ENCODE data around the gene MCM5.

MCM5 gene

DNA sequence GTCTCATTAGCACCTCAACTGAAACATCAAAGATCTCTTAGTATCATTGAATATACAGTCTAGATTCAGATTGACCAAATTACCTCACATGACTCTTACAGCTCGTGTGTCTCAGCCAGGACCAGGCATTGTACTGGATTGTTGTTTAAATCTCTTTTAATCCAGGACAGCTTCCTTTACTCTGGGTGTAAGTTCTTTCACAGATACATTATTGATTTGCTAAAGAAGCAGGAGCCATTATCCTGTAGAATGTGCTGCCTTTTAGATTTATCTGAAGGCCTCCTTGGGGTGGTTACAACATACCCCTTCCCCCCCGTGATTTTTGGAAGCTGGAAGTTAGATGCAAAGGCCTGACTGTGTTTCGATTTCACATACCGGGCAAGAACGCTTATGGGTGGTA is 4.2 kb downstream of the MCM5 start:
- H3K9me3 ChIP-seq (ENCODE audit: control insufficient read depth, low read length): no peaks in the 10 kb centered on the region
- 100% methylated on average over 3 of the region's 5 CpGs; no CpG with 5 or more reads in 1 of the 2 experiments for WGBS, 2 experiments (ENCODE audit: insufficient coverage in 2 of 2)
- no peak overlapping the region for H3K4me3 ChIP-seq (ENCODE audit: extremely low read depth, insufficient read depth, low read length, poor library complexity, severe bottlenecking)
- peaks cover 78% of the 10 kb centered on the region for H3K36me3 ChIP-seq (ENCODE audit: control insufficient read depth, insufficient read depth, low read length)
- no peak overlapping the region for H3K27ac ChIP-seq (ENCODE audit: low read depth, low read length, severe bottlenecking)
- peaks cover 14% of the 10 kb centered on the region for H3K4me1 ChIP-seq (ENCODE audit: control insufficient read depth, insufficient read depth, low read length, poor library complexity, severe bottlenecking)

DNA sequence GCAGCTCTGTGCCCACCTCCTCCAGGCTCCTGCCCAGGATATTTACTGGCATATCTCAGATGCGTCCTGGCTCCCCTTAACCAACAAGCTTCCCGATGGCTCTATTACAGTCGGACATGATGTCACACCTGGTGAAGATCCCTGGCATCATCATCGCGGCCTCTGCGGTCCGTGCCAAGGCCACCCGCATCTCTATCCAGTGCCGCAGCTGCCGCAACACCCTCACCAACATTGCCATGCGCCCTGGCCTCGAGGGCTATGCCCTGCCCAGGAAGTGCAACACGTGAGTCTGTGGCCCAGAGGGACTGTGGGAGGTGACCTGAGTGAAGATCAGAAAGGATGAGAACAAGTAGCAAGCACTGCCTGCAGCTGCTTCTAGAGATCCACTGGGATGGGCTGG is 6.5 kb downstream of the MCM5 start:
- no peak overlapping the region for H3K27ac ChIP-seq (ENCODE audit: low read depth, low read length, severe bottlenecking)
- H3K4me1 ChIP-seq (ENCODE audit: control insufficient read depth, insufficient read depth, low read length, poor library complexity, severe bottlenecking): peaks cover 8% of the 10 kb centered on the region
- H3K4me3 ChIP-seq (ENCODE audit: extremely low read depth, insufficient read depth, low read length, poor library complexity, severe bottlenecking): no peak overlapping the region
- no peaks in the 10 kb centered on the region for H3K9me3 ChIP-seq (ENCODE audit: control insufficient read depth, low read length)
- WGBS, 2 experiments (ENCODE audit: insufficient coverage in 2 of 2): 96 to 98% methylated on average over 13 of the region's 13 CpGs
- peaks cover 97% of the 10 kb centered on the region for H3K36me3 ChIP-seq (ENCODE audit: control insufficient read depth, insufficient read depth, low read length)

DNA sequence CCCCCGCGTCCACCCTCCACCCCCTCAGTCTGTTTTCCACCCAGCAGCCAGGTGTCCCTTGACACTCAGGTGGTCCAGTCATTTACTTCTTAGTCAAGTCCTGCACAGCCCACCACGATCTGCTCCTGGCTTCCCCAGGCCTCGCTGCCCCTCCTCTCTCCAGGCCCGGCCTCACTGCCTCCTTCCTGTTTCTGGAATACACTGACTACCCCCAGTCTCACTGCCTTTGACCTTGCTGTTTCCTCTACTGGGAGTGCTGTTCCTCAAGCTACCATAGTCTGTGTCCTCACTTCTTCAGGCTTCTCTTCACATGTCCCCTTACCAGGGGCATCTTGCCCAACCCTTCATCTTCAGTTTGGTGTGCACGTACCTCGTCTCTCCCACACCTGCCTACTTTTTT is 7.4 kb downstream of the MCM5 start:
- Histone ChIP-seq H3K9me3 (ENCODE audit: control insufficient read depth, low read length) (no peaks in the 10 kb centered on the region), H3K4me3 (ENCODE audit: extremely low read depth, insufficient read depth, low read length, poor library complexity, severe bottlenecking) (no peak overlapping the region), H3K27ac (ENCODE audit: low read depth, low read length, severe bottlenecking) (no peak overlapping the region), H3K4me1 (ENCODE audit: control insufficient read depth, insufficient read depth, low read length, poor library complexity, severe bottlenecking) (peaks cover 2% of the 10 kb centered on the region), H3K36me3 (ENCODE audit: control insufficient read depth, insufficient read depth, low read length) (peaks cover 99% of the 10 kb centered on the region)
- 84 to 99% methylated on average over 5 to 6 of the region's 7 CpGs for WGBS, 2 experiments (ENCODE audit: insufficient coverage in 2 of 2)

DNA sequence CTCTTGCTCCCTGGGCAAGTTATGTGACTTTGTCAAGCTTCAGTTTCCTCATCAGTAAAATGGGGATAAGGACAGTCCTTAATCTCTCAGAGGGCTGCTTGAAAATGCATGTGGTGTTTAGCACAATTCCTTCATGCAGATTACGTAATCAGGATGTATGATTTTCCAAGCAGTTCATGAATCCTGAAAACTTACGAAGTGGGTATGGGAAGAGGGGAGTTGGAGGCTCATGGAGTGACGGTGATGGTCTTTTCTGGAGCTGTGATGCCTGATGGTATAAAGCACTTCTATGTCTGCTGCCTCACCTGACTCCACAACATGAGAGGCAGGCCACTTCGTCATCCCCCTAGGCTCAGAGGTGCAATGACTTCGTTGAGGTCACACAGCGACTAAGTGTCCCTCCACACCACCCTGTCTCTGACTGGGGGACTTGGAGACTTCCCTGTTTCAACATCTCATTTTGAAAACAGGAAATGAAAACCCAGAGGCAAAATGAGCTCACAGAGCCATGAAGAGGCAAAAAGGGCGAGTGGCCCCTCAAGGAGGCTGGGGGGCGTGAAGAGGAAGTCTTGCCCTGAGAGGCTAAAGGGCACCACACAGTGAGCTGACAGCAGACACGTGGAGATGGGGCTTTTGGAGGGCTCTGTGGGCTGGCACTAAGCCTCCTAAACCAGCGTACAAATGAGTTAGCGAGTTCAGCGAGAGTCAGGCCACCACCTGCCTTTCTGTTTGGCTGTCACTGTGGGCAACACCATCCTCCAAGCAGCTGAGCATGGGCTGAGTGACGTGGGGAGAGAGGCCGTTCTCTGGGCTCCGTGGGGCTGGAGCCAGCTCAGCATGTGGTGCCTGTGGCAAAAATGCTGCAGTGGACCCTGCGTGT is 10.1 kb downstream of the MCM5 start:
- WGBS, 2 experiments (ENCODE audit: insufficient coverage in 2 of 2): 94 to 97% methylated on average over 14 of the region's 16 CpGs
- Histone ChIP-seq H3K36me3 (ENCODE audit: control insufficient read depth, insufficient read depth, low read length) (peaks cover 95% of the 10 kb centered on the region), H3K9me3 (ENCODE audit: control insufficient read depth, low read length) (no peaks in the 10 kb centered on the region), H3K27ac (ENCODE audit: low read depth, low read length, severe bottlenecking) (no peak overlapping the region), H3K4me1 (ENCODE audit: control insufficient read depth, insufficient read depth, low read length, poor library complexity, severe bottlenecking) (no peaks in the 10 kb centered on the region), H3K4me3 (ENCODE audit: extremely low read depth, insufficient read depth, low read length, poor library complexity, severe bottlenecking) (no peak overlapping the region)

DNA sequence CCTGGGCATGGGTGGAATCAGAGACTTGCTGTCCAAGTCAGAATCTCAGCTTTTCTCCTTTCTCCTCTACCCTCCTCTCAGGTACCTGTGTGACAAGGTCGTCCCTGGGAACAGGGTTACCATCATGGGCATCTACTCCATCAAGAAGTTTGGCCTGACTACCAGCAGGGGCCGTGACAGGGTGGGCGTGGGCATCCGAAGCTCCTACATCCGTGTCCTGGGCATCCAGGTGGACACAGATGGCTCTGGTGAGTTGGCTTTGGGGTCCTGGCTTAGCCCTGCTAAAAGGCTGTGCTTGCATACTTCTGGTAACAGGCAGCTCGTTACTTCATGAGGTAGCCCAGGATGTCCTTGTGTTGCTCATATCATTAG is 10.7 kb downstream of the MCM5 start:
- peaks cover 95% of the 10 kb centered on the region for H3K36me3 ChIP-seq (ENCODE audit: control insufficient read depth, insufficient read depth, low read length)
- 92 to 100% methylated on average over 5 to 6 of the region's 6 CpGs for WGBS, 2 experiments (ENCODE audit: insufficient coverage in 2 of 2)
- no peaks in the 10 kb centered on the region for H3K9me3 ChIP-seq (ENCODE audit: control insufficient read depth, low read length)
- H3K27ac ChIP-seq (ENCODE audit: low read depth, low read length, severe bottlenecking): no peak overlapping the region
- no peaks in the 10 kb centered on the region for H3K4me1 ChIP-seq (ENCODE audit: control insufficient read depth, insufficient read depth, low read length, poor library complexity, severe bottlenecking)
- H3K4me3 ChIP-seq (ENCODE audit: extremely low read depth, insufficient read depth, low read length, poor library complexity, severe bottlenecking): no peak overlapping the region

DNA sequence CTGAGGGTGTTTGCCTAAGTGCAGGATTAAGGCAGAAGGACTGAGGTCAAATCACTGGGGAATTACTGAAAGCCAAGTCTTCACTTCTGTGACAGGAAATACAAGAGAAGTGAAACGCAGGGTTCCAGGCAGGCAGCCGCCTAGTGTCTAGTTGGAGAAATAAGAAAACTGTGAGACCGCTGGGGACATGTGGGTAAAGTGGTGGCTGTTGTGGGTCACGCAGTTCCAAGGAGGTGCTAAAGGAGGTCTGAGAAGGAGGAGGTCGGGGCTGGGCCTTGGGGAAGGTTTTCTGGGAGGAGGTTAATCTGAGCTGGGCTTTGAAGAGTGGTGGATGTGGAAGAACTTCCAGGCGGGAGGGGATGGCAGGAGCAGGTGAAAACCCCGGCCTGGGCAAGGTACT is 11.2 kb downstream of the MCM5 start:
- Histone ChIP-seq H3K4me3 (ENCODE audit: extremely low read depth, insufficient read depth, low read length, poor library complexity, severe bottlenecking) (no peak overlapping the region), H3K9me3 (ENCODE audit: control insufficient read depth, low read length) (no peaks in the 10 kb centered on the region), H3K4me1 (ENCODE audit: control insufficient read depth, insufficient read depth, low read length, poor library complexity, severe bottlenecking) (no peaks in the 10 kb centered on the region), H3K27ac (ENCODE audit: low read depth, low read length, severe bottlenecking) (no peak overlapping the region), H3K36me3 (ENCODE audit: control insufficient read depth, insufficient read depth, low read length) (peaks cover 95% of the 10 kb centered on the region)
- 90 to 94% methylated on average over 5 to 6 of the region's 7 CpGs for WGBS, 2 experiments (ENCODE audit: insufficient coverage in 2 of 2)

DNA sequence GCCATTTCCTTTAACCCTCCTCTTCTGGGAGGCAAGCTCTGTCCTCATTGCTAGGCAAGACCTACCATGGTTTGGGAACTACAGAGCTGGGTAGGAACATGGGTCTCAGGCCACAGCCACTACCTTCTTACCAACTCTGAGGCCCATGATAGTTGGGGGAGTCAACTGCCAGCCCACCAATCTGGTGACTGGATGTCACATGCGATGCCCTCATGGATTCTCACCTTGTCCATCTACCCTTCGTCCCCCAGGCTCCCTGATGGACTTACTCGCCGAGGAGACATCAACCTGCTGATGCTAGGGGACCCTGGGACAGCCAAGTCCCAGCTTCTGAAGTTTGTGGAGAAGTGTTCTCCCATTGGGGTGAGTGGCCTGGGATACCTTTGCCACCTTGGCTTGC is 13.7 kb downstream of the MCM5 start:
- 93 to 100% methylated on average over 2 to 4 of the region's 4 CpGs for WGBS, 2 experiments (ENCODE audit: insufficient coverage in 2 of 2)

DNA sequence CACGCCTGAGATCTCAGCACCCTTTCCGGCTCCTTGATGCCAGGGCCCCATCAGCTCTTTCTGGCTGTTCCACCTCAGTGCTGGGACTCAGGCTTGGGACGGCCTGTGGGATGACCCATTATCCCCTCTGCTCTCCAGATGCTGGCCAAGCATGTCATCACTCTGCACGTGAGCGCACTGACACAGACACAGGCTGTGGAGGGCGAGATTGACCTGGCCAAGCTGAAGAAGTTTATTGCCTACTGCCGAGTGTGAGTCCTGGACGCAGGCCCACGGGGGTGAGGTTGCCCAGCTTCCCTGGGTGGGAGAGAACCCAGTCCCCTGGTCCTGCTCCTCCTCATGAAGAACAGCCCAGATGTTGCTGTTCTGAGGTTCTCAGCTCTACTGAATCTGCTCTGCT is 17.7 kb downstream of the MCM5 start:
- Histone ChIP-seq H3K36me3 (ENCODE audit: control insufficient read depth, insufficient read depth, low read length) (peaks cover 94% of the 10 kb centered on the region), H3K27ac (ENCODE audit: low read depth, low read length, severe bottlenecking) (no peak overlapping the region), H3K4me1 (ENCODE audit: control insufficient read depth, insufficient read depth, low read length, poor library complexity, severe bottlenecking) (no peaks in the 10 kb centered on the region), H3K4me3 (ENCODE audit: extremely low read depth, insufficient read depth, low read length, poor library complexity, severe bottlenecking) (no peak overlapping the region), H3K9me3 (ENCODE audit: control insufficient read depth, low read length) (no peaks in the 10 kb centered on the region)
- WGBS, 2 experiments (ENCODE audit: insufficient coverage in 2 of 2): 96 to 97% methylated on average over 9 of the region's 9 CpGs

More for the DNA sequence above, 13.7 kb downstream of the MCM5 start:
- Histone ChIP-seq H3K36me3 (ENCODE audit: control insufficient read depth, insufficient read depth, low read length) (peaks cover 94% of the 10 kb centered on the region), H3K27ac (ENCODE audit: low read depth, low read length, severe bottlenecking) (no peak overlapping the region), H3K4me3 (ENCODE audit: extremely low read depth, insufficient read depth, low read length, poor library complexity, severe bottlenecking) (no peak overlapping the region), H3K9me3 (ENCODE audit: control insufficient read depth, low read length) (no peaks in the 10 kb centered on the region), H3K4me1 (ENCODE audit: control insufficient read depth, insufficient read depth, low read length, poor library complexity, severe bottlenecking) (no peaks in the 10 kb centered on the region)

DNA sequence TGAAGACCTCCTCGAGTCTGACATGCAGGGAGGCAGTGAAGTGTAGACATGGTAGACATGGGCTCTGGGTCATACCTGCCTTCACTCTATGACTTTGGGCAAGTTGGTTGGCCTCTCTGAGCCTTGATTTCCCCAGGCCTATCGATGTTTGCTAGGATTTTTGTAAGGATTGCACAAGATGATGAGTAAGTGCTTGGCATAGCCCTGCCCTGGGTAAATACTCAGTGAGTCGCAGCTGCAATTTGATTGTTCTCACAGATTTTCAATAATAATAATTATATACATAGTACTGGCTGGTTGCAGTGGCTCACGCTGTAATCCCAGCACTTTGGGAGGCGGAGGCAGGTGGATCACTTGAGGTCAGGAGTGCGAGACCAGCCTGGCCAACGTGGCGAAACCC is 18.1 kb downstream of the MCM5 start:
- Histone ChIP-seq H3K36me3 (ENCODE audit: control insufficient read depth, insufficient read depth, low read length) (peaks cover 95% of the 10 kb centered on the region), H3K4me3 (ENCODE audit: extremely low read depth, insufficient read depth, low read length, poor library complexity, severe bottlenecking) (no peak overlapping the region), H3K27ac (ENCODE audit: low read depth, low read length, severe bottlenecking) (no peak overlapping the region), H3K4me1 (ENCODE audit: control insufficient read depth, insufficient read depth, low read length, poor library complexity, severe bottlenecking) (no peaks in the 10 kb centered on the region), H3K9me3 (ENCODE audit: control insufficient read depth, low read length) (no peaks in the 10 kb centered on the region)
- WGBS, 2 experiments (ENCODE audit: insufficient coverage in 2 of 2): 83 to 100% methylated on average over 4 to 5 of the region's 8 CpGs

DNA sequence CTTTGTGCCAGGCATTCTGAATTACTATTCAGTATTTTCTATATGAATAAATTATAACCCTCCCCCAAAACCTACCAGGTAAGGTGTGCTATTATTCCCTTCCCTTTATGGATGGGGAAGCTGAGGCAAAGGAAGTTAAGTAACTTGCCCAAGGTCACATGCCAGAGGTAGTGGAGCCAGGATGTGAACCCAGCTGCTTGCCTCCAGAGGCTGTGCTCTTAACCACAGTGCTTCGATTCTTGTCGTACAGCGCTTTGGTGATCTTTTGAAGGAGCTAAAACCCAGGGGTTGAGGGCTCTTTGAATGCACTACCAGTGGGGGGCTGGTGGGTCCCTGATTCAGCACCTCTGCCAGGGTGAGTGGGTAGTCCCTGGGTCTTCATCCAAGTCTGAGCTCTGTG is 18.8 kb downstream of the MCM5 start:
- Histone ChIP-seq H3K4me1 (ENCODE audit: control insufficient read depth, insufficient read depth, low read length, poor library complexity, severe bottlenecking) (no peaks in the 10 kb centered on the region), H3K36me3 (ENCODE audit: control insufficient read depth, insufficient read depth, low read length) (peaks cover 96% of the 10 kb centered on the region), H3K4me3 (ENCODE audit: extremely low read depth, insufficient read depth, low read length, poor library complexity, severe bottlenecking) (no peak overlapping the region), H3K27ac (ENCODE audit: low read depth, low read length, severe bottlenecking) (no peak overlapping the region), H3K9me3 (ENCODE audit: control insufficient read depth, low read length) (no peaks in the 10 kb centered on the region)
- WGBS, 2 experiments (ENCODE audit: insufficient coverage in 2 of 2): 100% methylated on average over 1 to 3 of the region's 3 CpGs

DNA sequence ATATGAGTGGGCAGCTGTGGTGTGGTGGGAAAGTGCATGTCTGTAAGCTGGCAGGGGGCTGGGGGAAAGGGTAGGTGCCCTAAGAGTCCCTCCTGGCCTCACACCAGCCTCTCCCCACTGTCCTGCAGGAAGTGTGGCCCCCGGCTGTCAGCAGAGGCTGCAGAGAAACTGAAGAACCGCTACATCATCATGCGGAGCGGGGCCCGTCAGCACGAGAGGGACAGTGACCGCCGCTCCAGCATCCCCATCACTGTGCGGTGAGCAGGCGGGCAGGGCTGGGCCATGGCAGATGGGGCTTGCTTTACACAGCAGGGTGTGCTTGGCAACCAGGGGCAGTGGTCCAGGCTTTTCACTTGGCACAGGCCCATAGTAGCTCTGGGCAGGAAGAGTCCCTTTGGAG is 19.8 kb downstream of the MCM5 start:
- Histone ChIP-seq H3K4me1 (ENCODE audit: control insufficient read depth, insufficient read depth, low read length, poor library complexity, severe bottlenecking) (no peaks in the 10 kb centered on the region), H3K9me3 (ENCODE audit: control insufficient read depth, low read length) (no peaks in the 10 kb centered on the region), H3K4me3 (ENCODE audit: extremely low read depth, insufficient read depth, low read length, poor library complexity, severe bottlenecking) (no peak overlapping the region), H3K27ac (ENCODE audit: low read depth, low read length, severe bottlenecking) (no peak overlapping the region), H3K36me3 (ENCODE audit: control insufficient read depth, insufficient read depth, low read length) (peaks cover 98% of the 10 kb centered on the region)
- 95 to 97% methylated on average over 10 of the region's 10 CpGs for WGBS, 2 experiments (ENCODE audit: insufficient coverage in 2 of 2)
